G401 (cell line): ENCODE measurements around the gene LHX5. TPM values are rescaled to one million over a fixed set of nuclear protein-coding genes. Genes with fewer than 3 reads are reported as not detected.

Experiments
- DNase-seq: peaks from one replicate; pipeline ENCODE4 v3.0.0-alpha.2; 2015; ENCODE audit warnings: low spot score
- in situ Hi-C: cut with HindIII; loops from 2 replicates; pipeline ENCODE4 v1.10.0; 2016; ENCODE audit warnings: low sequenced_read_pairs, mixed read lengths
- total RNA-seq: library from RNA; depleted of rRNA; stranded (reverse); fragments of >200 nt; shearing (Covaris generic); gene quantifications from 2 replicates; pipeline ENCODE4 v1.2.3, GENCODE V29; 2014

Gene LHX5
- total RNA-seq, 1 experiment from 2014 or later = not detected

- DNase-seq = no peak
Measured at GRCh38 chr12:113449299-113449698, 22.4 kb downstream of the LHX5 start.

GRCh38 chr12:113448873-113449272 lies 22.8 kb downstream of the LHX5 start:
- DNase-seq = no peak
- in situ Hi-C loops = no loop called here

More at GRCh38 chr12:113449299-113449698, 22.4 kb downstream of the LHX5 start:
- in situ Hi-C loops = no loop called here

GRCh38 chr12:113445544-113446171 lies 26.0 kb downstream of the LHX5 start:
- in situ Hi-C loops = no loop called here

GRCh38 chr12:113443030-113443539 lies 28.6 kb downstream of the LHX5 start:
- in situ Hi-C loops = no loop called here

More at GRCh38 chr12:113445544-113446171, 26.0 kb downstream of the LHX5 start:
- no peak for DNase-seq

GRCh38 chr12:113440947-113441782 lies 30.5 kb downstream of the LHX5 start:
- in situ Hi-C loops = no loop called here

More at GRCh38 chr12:113443030-113443539, 28.6 kb downstream of the LHX5 start:
- DNase-seq = no peak

GRCh38 chr12:113440336-113440735 lies 31.3 kb downstream of the LHX5 start:
- DNase-seq = no peak
- in situ Hi-C loops = no loop called here

More at GRCh38 chr12:113440947-113441782, 30.5 kb downstream of the LHX5 start:
- DNase-seq = no peak

- DNase-seq = peak; percentile 44
- in situ Hi-C loops = no loop called here
Measured at GRCh38 chr12:113439606-113440030, 32.1 kb downstream of the LHX5 start.

GRCh38 chr12:113439301-113439597 lies 32.4 kb downstream of the LHX5 start:
- in situ Hi-C loops = no loop called here
- DNase-seq = no peak

GRCh38 chr12:113438523-113439300 lies 33.0 kb downstream of the LHX5 start:
- in situ Hi-C loops = no loop called here
- DNase-seq = no peak

- in situ Hi-C loops = no loop called here
- no peak for DNase-seq
Measured at GRCh38 chr12:113437729-113438100, 34.0 kb downstream of the LHX5 start.

GRCh38 chr12:113436993-113437728 lies 34.5 kb downstream of the LHX5 start:
- in situ Hi-C loops = no loop called here
- DNase-seq = no peak

GRCh38 chr12:113436586-113436985 lies 35.1 kb downstream of the LHX5 start:
- in situ Hi-C loops = no loop called here
- no peak for DNase-seq

GRCh38 chr12:113435367-113435766 lies 36.3 kb downstream of the LHX5 start:
- in situ Hi-C loops = no loop called here
- no peak for DNase-seq

- in situ Hi-C loops = no loop called here
- DNase-seq = peak; percentile 11
Measured at GRCh38 chr12:113432986-113433385, 38.7 kb downstream of the LHX5 start.

GRCh38 chr12:113428482-113428881 lies 43.2 kb downstream of the LHX5 start:
- no peak for DNase-seq
- in situ Hi-C loops = no loop called here

- in situ Hi-C loops = no loop called here
Measured at GRCh38 chr12:113427882-113428281, 43.8 kb downstream of the LHX5 start.

GRCh38 chr12:113425960-113426453 lies 45.7 kb downstream of the LHX5 start:
- in situ Hi-C loops = no loop called here
- no peak for DNase-seq

More at GRCh38 chr12:113427882-113428281, 43.8 kb downstream of the LHX5 start:
- DNase-seq = no peak

GRCh38 chr12:113424915-113425823 lies 46.5 kb downstream of the LHX5 start:
- peak; percentile 21 for DNase-seq
- in situ Hi-C loops = no loop called here
